Activated T-cell treated with anti-CD3 and anti-CD28 coated beads for 24 hours (primary cell): ENCODE measurements around the gene SEBOX.

Source experiments
- DNase-seq: peaks from one replicate; pipeline ENCODE4 v3.0.0-alpha.2; 2020; ENCODE audit warnings: low read depth

Gene SEBOX

DNA sequence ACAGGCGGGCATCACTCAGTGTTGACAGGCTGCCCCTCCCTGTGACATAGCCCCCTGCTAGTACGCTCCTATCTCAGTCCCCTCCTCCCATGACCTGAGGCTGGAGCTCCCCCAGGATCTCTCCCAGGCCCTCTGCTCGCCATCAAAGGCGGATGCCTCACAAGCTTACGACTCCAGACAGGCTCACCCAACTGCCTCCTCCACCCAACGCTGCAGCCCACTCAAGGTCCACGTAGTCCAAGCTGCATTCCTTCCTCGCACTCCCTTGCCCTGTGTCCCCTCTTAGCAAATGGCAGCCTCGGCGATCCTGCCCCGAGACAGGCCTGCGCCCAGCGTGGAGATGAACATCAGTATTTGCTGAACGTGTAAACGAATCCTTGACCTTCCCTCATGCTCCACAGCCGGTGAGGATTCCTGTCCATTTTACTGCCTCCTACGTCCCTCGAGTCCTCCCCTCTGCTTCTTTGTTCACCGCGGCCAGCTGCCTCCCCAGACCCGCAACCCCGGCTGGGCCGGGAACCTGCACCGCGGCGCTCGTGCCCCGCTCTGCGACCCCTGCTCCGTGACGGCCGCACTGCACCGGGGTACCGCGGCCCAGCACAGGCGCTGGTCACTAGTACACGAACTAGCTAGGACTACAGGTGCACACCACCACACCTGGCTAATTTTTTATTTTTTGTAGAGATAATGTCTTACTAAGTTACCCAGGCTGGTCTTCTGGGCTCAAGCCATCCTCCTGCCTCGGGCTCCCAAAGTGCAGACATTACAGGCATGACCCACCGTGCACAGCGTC, 46.8 kb downstream of the SEBOX start:
- no peak for DNase-seq

- DNase-seq = no peak
Measured at GRCh38 chr17:28317099-28317965, 47.7 kb downstream of the SEBOX start.

GRCh38 chr17:28315846-28316705, 48.9 kb downstream of the SEBOX start:
- no peak for DNase-seq

- no peak for DNase-seq
Measured at GRCh38 chr17:28313841-28314240, 51.2 kb downstream of the SEBOX start.
